Omental fat pad (tissue), 4 donors: ENCODE data around the gene KPNA1. TPM values are rescaled to one million over a fixed set of nuclear protein-coding genes. Genes with fewer than 3 reads are reported as not detected.

Experiments used
- ATAC-seq: fragments of 150-250 bp; one replicate; pipeline ENCODE4 v1.9.1; 2016; ENCODE audit warnings: mild to moderate bottlenecking, moderate library complexity; ENCODE audit not compliant: low FRiP score
- DNase-seq: peaks from one replicate; pipeline ENCODE4 v3.0.0-alpha.2; 2019; ENCODE audit warnings: low spot score
- total RNA-seq, 4 donors: library from RNA; depleted of rRNA; stranded (reverse); fragments of >200 nt; gene quantifications; one replicate each; pipeline ENCODE4 v1.1.0, GENCODE V29; 2016
- TF ChIP-seq, protein P1 (sequence below), 3 donors: fragments of 450-650 bp; IDR thresholded peaks; one replicate each; pipeline ENCODE4 v1.5.1; 2016 to 2017; ENCODE audit warnings: antibody characterized with exemption in 3 of 3, mild to moderate bottlenecking in 3 of 3, moderate library complexity in 2 of 3

KPNA1 gene
- total RNA-seq, 4 donors from 2014 or later: 31.1 to 60.8 (median 46.7) TPM

GRCh38 chr3:122410639-122411038, 104.1 kb downstream of the KPNA1 start:
- no peak for DNase-seq
- ATAC-seq: no peak
- TF ChIP-seq, protein P1, sequence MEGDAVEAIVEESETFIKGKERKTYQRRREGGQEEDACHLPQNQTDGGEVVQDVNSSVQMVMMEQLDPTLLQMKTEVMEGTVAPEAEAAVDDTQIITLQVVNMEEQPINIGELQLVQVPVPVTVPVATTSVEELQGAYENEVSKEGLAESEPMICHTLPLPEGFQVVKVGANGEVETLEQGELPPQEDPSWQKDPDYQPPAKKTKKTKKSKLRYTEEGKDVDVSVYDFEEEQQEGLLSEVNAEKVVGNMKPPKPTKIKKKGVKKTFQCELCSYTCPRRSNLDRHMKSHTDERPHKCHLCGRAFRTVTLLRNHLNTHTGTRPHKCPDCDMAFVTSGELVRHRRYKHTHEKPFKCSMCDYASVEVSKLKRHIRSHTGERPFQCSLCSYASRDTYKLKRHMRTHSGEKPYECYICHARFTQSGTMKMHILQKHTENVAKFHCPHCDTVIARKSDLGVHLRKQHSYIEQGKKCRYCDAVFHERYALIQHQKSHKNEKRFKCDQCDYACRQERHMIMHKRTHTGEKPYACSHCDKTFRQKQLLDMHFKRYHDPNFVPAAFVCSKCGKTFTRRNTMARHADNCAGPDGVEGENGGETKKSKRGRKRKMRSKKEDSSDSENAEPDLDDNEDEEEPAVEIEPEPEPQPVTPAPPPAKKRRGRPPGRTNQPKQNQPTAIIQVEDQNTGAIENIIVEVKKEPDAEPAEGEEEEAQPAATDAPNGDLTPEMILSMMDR (IDR thresholded peaks at IDR 0.05): no peak

DNA sequence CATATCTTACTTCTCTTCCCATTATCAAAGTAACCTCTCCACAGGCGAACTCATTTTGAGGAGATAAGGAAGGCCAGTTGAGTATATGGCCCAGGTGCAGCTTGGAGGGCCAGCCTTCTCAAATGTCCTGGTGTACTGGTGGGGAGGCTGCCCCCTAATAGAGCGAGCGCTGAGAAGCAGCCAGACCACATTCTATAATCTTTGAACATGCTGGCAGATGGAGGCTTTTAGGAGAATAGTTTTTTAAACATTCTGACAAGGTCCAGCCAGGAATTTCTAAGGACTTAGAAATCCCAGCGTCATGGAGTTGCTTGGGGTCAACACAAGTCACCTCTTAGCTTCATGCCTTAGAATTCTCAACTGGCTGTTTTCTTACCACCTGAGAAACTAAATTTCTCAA, 104.6 kb downstream of the KPNA1 start:
- ATAC-seq (no peak), DNase-seq (no peak)
- TF ChIP-seq, protein P1 (IDR thresholded peaks at IDR 0.05): no peak

- ATAC-seq (no peak), DNase-seq (no peak)
- TF ChIP-seq, protein P1 (IDR thresholded peaks at IDR 0.05): no peak
These were observed 105.3 kb downstream of the KPNA1 start for GRCh38 chr3:122409446-122409845.

DNA sequence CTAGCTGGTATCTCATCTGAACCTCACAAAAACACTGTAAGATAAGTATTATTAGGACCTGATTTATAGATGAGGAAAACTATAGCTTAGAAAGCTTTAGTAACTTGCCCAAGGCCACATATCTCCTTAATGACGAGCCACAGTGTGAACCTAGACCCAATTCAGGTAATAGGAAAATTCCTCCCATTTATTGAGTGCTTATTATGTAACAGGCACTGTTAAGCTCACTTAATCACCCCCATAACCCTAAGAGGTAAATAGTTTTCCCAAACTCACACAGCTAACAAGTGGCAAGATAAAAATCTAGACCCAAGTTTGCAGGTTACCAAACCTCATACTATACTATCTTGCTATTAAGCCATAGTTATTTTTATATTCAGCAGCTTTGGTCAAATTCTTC, 106.8 kb downstream of the KPNA1 start:
- no peak for DNase-seq
- no peak for ATAC-seq
- TF ChIP-seq, protein P1 (IDR thresholded peaks at IDR 0.05): no peak

DNA sequence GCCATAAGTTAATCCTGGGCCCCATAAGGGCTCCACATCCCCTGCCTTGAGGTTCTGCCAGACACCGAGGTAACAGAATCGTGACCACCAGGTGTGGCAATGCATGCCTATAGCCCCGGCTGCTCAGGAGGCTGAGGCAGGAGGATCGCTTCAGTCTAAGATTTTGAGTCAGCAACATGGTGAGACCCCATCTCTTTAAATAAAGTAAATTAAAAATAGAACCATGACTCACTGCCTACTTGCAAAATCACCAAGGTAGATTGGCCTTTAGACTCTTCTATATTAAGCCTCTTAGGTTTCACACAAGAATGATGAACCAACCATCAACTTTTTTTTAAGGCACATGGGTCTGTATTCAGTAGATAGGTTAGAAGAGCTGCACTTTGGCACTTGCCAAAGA, 108.5 kb downstream of the KPNA1 start:
- TF ChIP-seq, protein P1 (IDR thresholded peaks at IDR 0.05): no peak
- DNase-seq: no peak
- no peak for ATAC-seq

GRCh38 chr3:122405015-122405414, 109.7 kb downstream of the KPNA1 start:
- DNase-seq (no peak), ATAC-seq (no peak)
- TF ChIP-seq, protein P1 (IDR thresholded peaks at IDR 0.05): no peak

GRCh38 chr3:122403489-122403888, 111.2 kb downstream of the KPNA1 start:
- ATAC-seq (no peak), DNase-seq (no peak)
- TF ChIP-seq, protein P1 (IDR thresholded peaks at IDR 0.05): no peak
